Transverse colon (tissue), 4 donors: ENCODE data around the gene GRB7. TPM values are rescaled to one million over a fixed set of nuclear protein-coding genes. Genes with fewer than 3 reads are reported as not detected.
"Not testable (repeated sequence)": the region's sequence is repeated elsewhere in the genome, so short reads cannot be mapped to it uniquely, and the experiment has no call there.

Experiments
- DNase-seq: peaks from one replicate; pipeline ENCODE4 v3.0.0-alpha.2; 2019
- H3K27ac ChIP-seq, 4 donors: fragments of 200-600 bp; sonication (generic); 2 replicates each; pipeline ENCODE4 v1.5.1; 2016 to 2018; ENCODE audit warnings: inconsistent platforms in 4 of 4
- H3K27me3 ChIP-seq: fragments of 200-600 bp; sonication (generic); 2 replicates; pipeline ENCODE4 v1.5.1; 2017; ENCODE audit warnings: inconsistent platforms
- H3K36me3 ChIP-seq, 4 donors: fragments of 200-600 bp; sonication (generic); 2 replicates each; pipeline ENCODE4 v1.5.1; 2017 to 2019; ENCODE audit warnings: inconsistent platforms in 4 of 4
- H3K4me1 ChIP-seq, 4 donors: fragments of 200-600 bp; sonication (generic); 2 replicates each; pipeline ENCODE4 v1.5.1; 2017 to 2020; ENCODE audit warnings: inconsistent platforms in 4 of 4
- H3K4me3 ChIP-seq, 4 donors: fragments of 200-600 bp; sonication (generic); 1 replicate in 1 of 4; 2 replicates in 3 of 4; pipeline versions ENCODE4 v1.5.1 to v1.6.1; 2017 to 2019; ENCODE audit warnings: inconsistent platforms in 4 of 4
- H3K9me3 ChIP-seq, 2 donors: fragments of 200-600 bp; sonication (generic); 2 replicates each; pipeline ENCODE4 v1.5.1; 2017 to 2019; ENCODE audit warnings: inconsistent platforms in 2 of 2
- EP300 ChIP-seq: sonication (generic); formaldehyde crosslinking; IDR thresholded peaks from one replicate; pipeline ENCODE4 v1.6.1; 2017; ENCODE audit warnings: antibody characterized with exemption, low read depth
- POLR2A ChIP-seq: fragments of 450-650 bp; IDR thresholded peaks from one replicate; pipeline ENCODE4 v1.6.1; 2016; ENCODE audit warnings: antibody characterized with exemption, mild to moderate bottlenecking, moderate library complexity
- POLR2AphosphoS5 ChIP-seq, 3 donors: sonication (generic); formaldehyde crosslinking; IDR thresholded peaks; one replicate each; pipeline ENCODE4 v1.6.1; 2016; ENCODE audit warnings: antibody characterized with exemption in 3 of 3
- WGBS, 2 donors: methylation state at CpG; one replicate each; pipeline ENCODE4 v1.1.5; 2018; ENCODE audit warnings: low coverage in 1 of 2; 5-methylcytosine and 5-hydroxymethylcytosine counted together
- in situ Hi-C, 4 donors: fragments of 200-750 bp; cut with MboI; loops; one replicate each; pipeline versions ENCODE4 v1.15.0 to v1.15.1; 2017; ENCODE audit warnings: low sequenced_read_pairs in 3 of 4, low pct_ligation_motif_present in 1 of 4, low pct_unique_long_range_greater_than_20kb in 1 of 4
- intact Hi-C: fragments of 100-400 bp; cut with DNase I; formaldehyde crosslinking; loops from one replicate; pipeline ENCODE4 v1.15.1; 2023; ENCODE audit warnings: low total_unique reads
- total RNA-seq, 4 donors: library from RNA; depleted of rRNA; stranded (reverse); fragments of >200 nt; gene quantifications; one replicate each; pipeline ENCODE4 v1.1.0, GENCODE V29; 2016
- TF ChIP-seq, protein P1 (sequence below), 5 experiments: fragments of 200-600 bp in 3 of 5; fragments of 450-650 bp in 2 of 5; sonication (generic) in 3 of 5; IDR thresholded peaks; 1 replicate in 2 of 5; 2 replicates in 3 of 5; pipeline ENCODE4 v1.5.1; 2016 to 2017; ENCODE audit warnings: antibody characterized with exemption in 5 of 5, inconsistent platforms in 3 of 5, mild to moderate bottlenecking in 2 of 5, moderate library complexity in 1 of 5

The GRB7 gene
- total RNA-seq, 4 donors from 2014 or later: 25.9 to 44.5 (median 32.3) TPM

DNA sequence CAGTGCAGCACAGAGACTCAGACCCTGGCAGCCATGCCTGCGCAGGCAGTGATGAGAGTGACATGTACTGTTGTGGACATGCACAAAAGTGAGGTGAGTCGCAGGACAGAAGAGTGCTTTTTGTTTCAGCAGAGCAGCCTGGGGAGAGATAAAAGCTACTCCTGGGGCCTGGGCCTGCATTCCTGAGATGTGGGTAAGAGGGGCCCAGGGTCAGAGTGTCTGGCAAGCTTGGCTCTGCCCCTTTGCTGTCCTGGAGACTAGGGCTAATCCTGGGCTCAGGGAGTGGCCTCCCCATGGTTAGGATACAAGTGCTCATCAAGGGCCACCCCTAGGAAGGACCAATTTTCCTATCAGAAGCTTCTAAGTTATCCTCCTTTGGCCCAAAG, 42.7 kb upstream of the GRB7 start:
- intact Hi-C loops (no loop called here), in situ Hi-C loops (no loop called here)
- Histone ChIP-seq H3K36me3 (no peaks in the 10 kb centered on the region), H3K9me3 (no peaks in the 10 kb centered on the region), H3K27me3 (peaks cover 2% of the 10 kb centered on the region), H3K27ac (peak overlapping the region; percentile 1 to 71 (median 38)), H3K4me3 (no peak overlapping the region), H3K4me1 (peaks cover 0 to 19% (median 11%) of the 10 kb centered on the region in 4 donors)
- TF ChIP-seq, protein P1, sequence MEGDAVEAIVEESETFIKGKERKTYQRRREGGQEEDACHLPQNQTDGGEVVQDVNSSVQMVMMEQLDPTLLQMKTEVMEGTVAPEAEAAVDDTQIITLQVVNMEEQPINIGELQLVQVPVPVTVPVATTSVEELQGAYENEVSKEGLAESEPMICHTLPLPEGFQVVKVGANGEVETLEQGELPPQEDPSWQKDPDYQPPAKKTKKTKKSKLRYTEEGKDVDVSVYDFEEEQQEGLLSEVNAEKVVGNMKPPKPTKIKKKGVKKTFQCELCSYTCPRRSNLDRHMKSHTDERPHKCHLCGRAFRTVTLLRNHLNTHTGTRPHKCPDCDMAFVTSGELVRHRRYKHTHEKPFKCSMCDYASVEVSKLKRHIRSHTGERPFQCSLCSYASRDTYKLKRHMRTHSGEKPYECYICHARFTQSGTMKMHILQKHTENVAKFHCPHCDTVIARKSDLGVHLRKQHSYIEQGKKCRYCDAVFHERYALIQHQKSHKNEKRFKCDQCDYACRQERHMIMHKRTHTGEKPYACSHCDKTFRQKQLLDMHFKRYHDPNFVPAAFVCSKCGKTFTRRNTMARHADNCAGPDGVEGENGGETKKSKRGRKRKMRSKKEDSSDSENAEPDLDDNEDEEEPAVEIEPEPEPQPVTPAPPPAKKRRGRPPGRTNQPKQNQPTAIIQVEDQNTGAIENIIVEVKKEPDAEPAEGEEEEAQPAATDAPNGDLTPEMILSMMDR (IDR thresholded peaks at IDR 0.05): no peak
- TF ChIP-seq POLR2A (no peak), EP300 (no peak), POLR2AphosphoS5 (IDR thresholded peaks at IDR 0.05) (no peak)
- 91 to 100% methylated on average over 2 of the region's 2 CpGs for WGBS, 2 donors
- no peak for DNase-seq

DNA sequence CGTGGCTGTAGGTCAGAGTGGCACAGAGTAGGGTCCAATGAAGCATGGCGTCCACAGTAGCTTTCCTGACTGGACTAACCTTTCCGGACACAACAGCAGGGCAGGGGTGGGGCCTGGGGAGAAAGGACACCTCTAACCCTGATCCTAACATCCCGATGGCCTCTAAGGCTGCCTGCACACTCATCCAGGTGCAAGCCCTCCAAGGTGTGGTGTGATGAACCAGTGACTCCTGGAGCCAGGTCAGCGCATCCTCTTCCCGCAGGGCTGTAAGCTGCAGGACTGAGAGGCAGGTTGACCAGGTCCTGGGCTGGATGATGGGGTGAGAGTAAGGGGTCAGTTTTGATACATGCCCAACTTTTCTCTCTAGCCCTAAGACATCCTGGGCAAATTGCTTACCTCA, 41.0 kb upstream of the GRB7 start:
- no peak for DNase-seq
- 85% methylated on average over 6 of the region's 6 CpGs; no CpG with 5 or more reads in 1 of the 2 donors for WGBS, 2 donors
- no peaks in the 10 kb centered on the region for H3K36me3 ChIP-seq
- intact Hi-C loops: no loop called here
- peaks cover 5 to 20% (median 12%) of the 10 kb centered on the region in 4 donors for H3K4me1 ChIP-seq
- no peak overlapping the region for H3K4me3 ChIP-seq
- TF ChIP-seq EP300 (no peak), POLR2A (no peak), POLR2AphosphoS5 (IDR thresholded peaks at IDR 0.05) (no peak)
- TF ChIP-seq, protein P1 (IDR thresholded peaks at IDR 0.05): no peak
- in situ Hi-C loops: no loop called here
- H3K9me3 ChIP-seq: no peaks in the 10 kb centered on the region
- no peak overlapping the region for H3K27ac ChIP-seq
- H3K27me3 ChIP-seq: peaks cover 4% of the 10 kb centered on the region

DNA sequence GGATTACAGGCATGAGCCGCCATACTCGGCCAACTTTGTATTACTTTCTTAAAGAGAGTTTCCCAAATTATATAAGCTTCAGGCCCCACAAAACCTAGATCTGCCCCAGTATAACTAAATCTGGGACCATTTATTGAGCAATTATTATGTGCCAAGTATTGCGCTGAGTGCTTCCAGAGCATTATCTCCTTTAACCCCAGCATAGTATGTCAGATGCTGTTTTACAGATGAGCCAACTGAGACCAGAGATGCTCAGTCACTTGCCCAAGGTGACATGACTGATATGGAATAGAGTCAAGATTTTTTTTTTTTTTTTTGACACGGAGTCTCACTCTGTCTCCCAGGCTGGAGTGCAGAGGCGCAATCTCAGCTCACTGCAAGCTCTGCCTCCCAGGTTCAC, 39.8 kb upstream of the GRB7 start:
- H3K27ac ChIP-seq: no peak overlapping the region
- DNase-seq: no peak
- H3K9me3 ChIP-seq: no peaks in the 10 kb centered on the region
- TF ChIP-seq POLR2A (no peak), POLR2AphosphoS5 (IDR thresholded peaks at IDR 0.05) (no peak), EP300 (no peak)
- TF ChIP-seq, protein P1 (IDR thresholded peaks at IDR 0.05): no peak
- peaks cover 17 to 32% (median 23%) of the 10 kb centered on the region in 4 donors for H3K4me1 ChIP-seq
- no peak overlapping the region for H3K4me3 ChIP-seq
- intact Hi-C loops (no loop called here), in situ Hi-C loops (no loop called here)
- WGBS, 2 donors: 94 to 100% methylated on average over 3 to 5 of the region's 5 CpGs
- no peaks in the 10 kb centered on the region for H3K36me3 ChIP-seq
- H3K27me3 ChIP-seq: peaks cover 4% of the 10 kb centered on the region

- in situ Hi-C loops, DNase-seq, H3K36me3 ChIP-seq, H3K27me3 ChIP-seq, intact Hi-C loops, H3K9me3 ChIP-seq: not testable (repeated sequence)
- H3K4me1 ChIP-seq: peaks cover 26 to 45% (median 35%) of the 10 kb centered on the region in 4 donors
- peak overlapping the region; percentile 67 to 85 (median 67) for H3K4me3 ChIP-seq
- peak overlapping the region; percentile 90 to 95 (median 92) for H3K27ac ChIP-seq
- TF ChIP-seq, protein P1 (IDR thresholded peaks at IDR 0.05): peak in 1 of 5 experiments; percentile 5
- WGBS, 2 donors: 47 to 59% methylated on average over 4 to 11 of the region's 11 CpGs
These were observed 38.5 kb upstream of the GRB7 start for GRCh38 chr17:39699157-39699817.
